Uterus (tissue), 4 donors: ENCODE results near the gene ALDH1A1. TPM values are rescaled to one million over a fixed set of nuclear protein-coding genes. Genes with fewer than 3 reads are reported as not detected.

Source experiments
- DNase-seq, 2 donors: peaks; one replicate each; pipeline ENCODE4 v3.0.0-alpha.2; 2019 to 2020
- H3K27ac ChIP-seq, 2 donors: fragments of 200-600 bp; sonication (generic); 1 replicate in 1 of 2; 2 replicates in 1 of 2; pipeline ENCODE4 v1.5.1; 2016 to 2018
- H3K27me3 ChIP-seq, 2 donors: fragments of 200-600 bp; sonication (generic); one replicate each; pipeline ENCODE4 v1.5.1; 2018 to 2019; ENCODE audit warnings: control low read depth in 1 of 2
- H3K36me3 ChIP-seq, 2 donors: fragments of 200-600 bp; sonication (generic); one replicate each; pipeline ENCODE4 v1.5.1; 2019; ENCODE audit warnings: control low read depth in 1 of 2
- H3K4me1 ChIP-seq, 2 donors: fragments of 200-600 bp; sonication (generic); one replicate each; pipeline ENCODE4 v1.5.1; 2018 to 2019; ENCODE audit warnings: control low read depth in 1 of 2
- H3K4me3 ChIP-seq, 2 donors: fragments of 200-600 bp; sonication (generic); 1 replicate in 1 of 2; 2 replicates in 1 of 2; pipeline ENCODE4 v1.5.1; 2018 to 2019; ENCODE audit warnings: mild to moderate bottlenecking in 1 of 2
- H3K9me3 ChIP-seq, 2 donors: fragments of 200-600 bp; sonication (generic); one replicate each; pipeline ENCODE4 v1.5.1; 2019; ENCODE audit warnings: control low read depth in 1 of 2
- POLR2A ChIP-seq, 2 donors: fragments of 450-650 bp; IDR thresholded peaks; one replicate each; pipeline ENCODE4 v1.6.1; 2016; ENCODE audit warnings: antibody characterized with exemption in 2 of 2, mild to moderate bottlenecking in 1 of 2, moderate library complexity in 1 of 2
- intact Hi-C: fragments of 100-400 bp; cut with DNase I; formaldehyde crosslinking; loops from one replicate; pipeline ENCODE4 v1.15.1; 2023; ENCODE audit warnings: low total_unique reads
- total RNA-seq, 4 donors: library from RNA; depleted of rRNA in 3 of 4; stranded (reverse); fragments of >200 nt in 3 of 4; gene quantifications; one replicate each; pipeline versions ENCODE4 v1.1.0 to v1.2.4, GENCODE V29; 2014 to 2023
- TF ChIP-seq, protein P1 (sequence below), 4 experiments: fragments of 200-600 bp in 2 of 4; fragments of 450-650 bp in 2 of 4; sonication (generic) in 2 of 4; IDR thresholded peaks; one replicate each; pipeline ENCODE4 v1.5.1; 2016 to 2019; ENCODE audit warnings: antibody characterized with exemption in 4 of 4, mild to moderate bottlenecking in 2 of 4, moderate library complexity in 1 of 4
- donor health status: DM: yes; HTN: yes; CAD: no.

The ALDH1A1 gene
- total RNA-seq, 4 donors from 2014 or later = 87.9 to 287 (median 166) TPM

DNA sequence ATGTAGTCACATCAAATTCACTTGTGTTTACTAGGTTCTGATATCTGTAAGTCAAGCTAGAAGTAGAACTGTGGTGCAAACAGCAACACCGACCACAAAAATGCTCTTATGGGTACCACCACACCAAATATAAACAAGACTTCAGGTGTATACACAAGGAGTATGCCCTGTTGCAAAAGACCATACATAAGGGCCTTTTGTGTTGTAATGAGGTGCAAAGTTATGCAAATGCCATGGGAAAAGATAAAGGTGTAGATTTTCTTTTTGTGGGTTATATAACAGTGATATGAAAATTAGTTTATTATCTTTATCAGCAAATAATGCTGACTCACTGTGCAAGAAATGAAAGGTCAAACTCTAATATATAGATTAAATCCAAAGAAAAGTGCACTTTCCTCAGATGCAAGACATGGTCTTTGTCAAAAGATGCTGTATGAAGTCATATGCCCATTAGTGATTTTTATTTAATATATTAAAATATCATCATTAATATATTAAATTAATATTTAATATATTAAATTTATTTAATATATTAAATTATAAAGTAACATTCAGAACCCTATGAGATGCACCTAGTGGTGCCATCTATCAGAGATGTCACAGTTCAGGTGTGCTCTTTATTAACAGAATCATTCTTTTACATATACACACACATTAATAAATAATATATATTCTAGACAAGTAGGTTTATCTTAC is 26.7 kb upstream of the ALDH1A1 start:
- no peak for DNase-seq
- Histone ChIP-seq H3K36me3 (no peaks in the 10 kb centered on the region), H3K4me1 (no peaks in the 10 kb centered on the region), H3K4me3 (no peak overlapping the region), H3K27me3 (no peaks in the 10 kb centered on the region), H3K9me3 (no peaks in the 10 kb centered on the region), H3K27ac (no peak overlapping the region)
- no peak for TF ChIP-seq POLR2A (IDR thresholded peaks at IDR 0.05)
- TF ChIP-seq, protein P1, sequence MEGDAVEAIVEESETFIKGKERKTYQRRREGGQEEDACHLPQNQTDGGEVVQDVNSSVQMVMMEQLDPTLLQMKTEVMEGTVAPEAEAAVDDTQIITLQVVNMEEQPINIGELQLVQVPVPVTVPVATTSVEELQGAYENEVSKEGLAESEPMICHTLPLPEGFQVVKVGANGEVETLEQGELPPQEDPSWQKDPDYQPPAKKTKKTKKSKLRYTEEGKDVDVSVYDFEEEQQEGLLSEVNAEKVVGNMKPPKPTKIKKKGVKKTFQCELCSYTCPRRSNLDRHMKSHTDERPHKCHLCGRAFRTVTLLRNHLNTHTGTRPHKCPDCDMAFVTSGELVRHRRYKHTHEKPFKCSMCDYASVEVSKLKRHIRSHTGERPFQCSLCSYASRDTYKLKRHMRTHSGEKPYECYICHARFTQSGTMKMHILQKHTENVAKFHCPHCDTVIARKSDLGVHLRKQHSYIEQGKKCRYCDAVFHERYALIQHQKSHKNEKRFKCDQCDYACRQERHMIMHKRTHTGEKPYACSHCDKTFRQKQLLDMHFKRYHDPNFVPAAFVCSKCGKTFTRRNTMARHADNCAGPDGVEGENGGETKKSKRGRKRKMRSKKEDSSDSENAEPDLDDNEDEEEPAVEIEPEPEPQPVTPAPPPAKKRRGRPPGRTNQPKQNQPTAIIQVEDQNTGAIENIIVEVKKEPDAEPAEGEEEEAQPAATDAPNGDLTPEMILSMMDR (IDR thresholded peaks at IDR 0.05) = no peak
- intact Hi-C loops = no loop called here

DNA sequence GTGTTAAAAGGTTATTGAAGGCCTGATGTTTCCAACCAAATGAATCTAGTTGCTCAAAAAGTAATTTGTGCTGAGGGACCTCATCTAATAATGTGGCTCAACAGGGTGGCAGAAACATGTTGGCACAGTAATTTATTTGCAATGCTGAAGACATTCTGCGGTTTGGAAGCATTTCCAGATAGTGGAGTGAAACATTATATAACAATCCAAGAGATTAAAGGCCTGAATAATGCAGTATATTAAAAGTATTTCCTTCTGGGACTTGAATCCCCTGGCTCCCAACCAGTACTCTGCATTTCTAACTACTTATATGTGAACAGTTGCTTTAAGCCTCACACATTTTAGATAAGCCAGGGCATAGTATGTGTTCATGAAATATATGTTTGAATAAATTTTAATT is 25.9 kb upstream of the ALDH1A1 start:
- intact Hi-C loops = no loop called here
- no peak overlapping the region for H3K27ac ChIP-seq
- no peaks in the 10 kb centered on the region for H3K36me3 ChIP-seq
- no peak overlapping the region for H3K4me3 ChIP-seq
- H3K27me3 ChIP-seq = no peaks in the 10 kb centered on the region
- H3K9me3 ChIP-seq = no peaks in the 10 kb centered on the region
- no peak for TF ChIP-seq POLR2A (IDR thresholded peaks at IDR 0.05)
- TF ChIP-seq, protein P1 (IDR thresholded peaks at IDR 0.05) = no peak
- H3K4me1 ChIP-seq = no peaks in the 10 kb centered on the region
- no peak for DNase-seq

DNA sequence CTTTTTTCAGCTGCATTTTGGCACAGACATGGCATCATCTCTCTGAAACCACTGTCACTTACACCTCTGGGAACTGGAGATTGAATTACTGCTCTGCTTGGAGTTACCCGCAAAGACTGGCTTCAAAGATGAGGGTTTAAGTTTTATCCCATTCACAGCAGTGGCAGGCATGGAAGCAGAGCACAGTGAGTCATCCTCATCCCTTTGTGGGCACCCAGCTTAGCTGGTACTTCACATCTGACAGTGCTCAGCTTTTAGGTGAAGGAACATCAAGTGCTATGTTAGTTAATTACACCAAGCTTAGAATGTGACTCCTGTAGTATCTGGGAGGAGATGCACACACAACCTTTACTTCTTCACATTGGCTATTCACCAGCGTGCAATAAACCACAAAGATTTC is 24.8 kb upstream of the ALDH1A1 start:
- intact Hi-C loops = no loop called here
- DNase-seq = no peak

GRCh38 chr9:72974501-72974900 is 21.6 kb upstream of the ALDH1A1 start:
- Histone ChIP-seq H3K27ac (no peak overlapping the region), H3K9me3 (no peaks in the 10 kb centered on the region), H3K4me3 (no peak overlapping the region), H3K27me3 (no peaks in the 10 kb centered on the region), H3K36me3 (no peaks in the 10 kb centered on the region), H3K4me1 (no peaks in the 10 kb centered on the region)
- no peak for TF ChIP-seq POLR2A (IDR thresholded peaks at IDR 0.05)
- TF ChIP-seq, protein P1 (IDR thresholded peaks at IDR 0.05) = no peak
- intact Hi-C loops = no loop called here
- no peak for DNase-seq

More for the DNA sequence above, 24.8 kb upstream of the ALDH1A1 start:
- Histone ChIP-seq H3K9me3 (no peaks in the 10 kb centered on the region), H3K27ac (no peak overlapping the region), H3K4me1 (no peaks in the 10 kb centered on the region), H3K36me3 (no peaks in the 10 kb centered on the region), H3K27me3 (no peaks in the 10 kb centered on the region), H3K4me3 (no peak overlapping the region)
- TF ChIP-seq, protein P1 (IDR thresholded peaks at IDR 0.05) = no peak
- no peak for TF ChIP-seq POLR2A (IDR thresholded peaks at IDR 0.05)

DNA sequence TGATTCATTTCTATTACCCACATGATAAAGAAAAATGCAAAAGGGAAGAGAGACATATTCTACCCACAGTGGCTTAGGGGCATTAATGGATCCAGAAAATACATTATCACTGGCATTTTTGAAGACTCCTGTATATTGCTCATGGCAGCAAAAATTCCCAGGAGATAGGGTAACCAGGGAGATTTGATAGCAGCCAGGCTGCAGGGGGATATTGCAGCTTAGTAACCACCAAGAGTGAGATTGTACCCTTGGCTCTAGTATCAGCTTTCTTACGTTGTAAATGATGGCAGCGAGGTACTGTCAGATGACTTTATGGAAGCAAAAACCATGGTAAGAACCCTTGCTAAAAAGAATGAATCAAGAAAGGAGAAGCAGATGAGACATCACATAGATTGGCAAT is 19.8 kb upstream of the ALDH1A1 start:
- no peak for DNase-seq
- Histone ChIP-seq H3K9me3 (no peaks in the 10 kb centered on the region), H3K27ac (no peak overlapping the region), H3K4me1 (no peaks in the 10 kb centered on the region), H3K4me3 (no peak overlapping the region), H3K27me3 (no peaks in the 10 kb centered on the region), H3K36me3 (no peaks in the 10 kb centered on the region)
- intact Hi-C loops = no loop called here
- TF ChIP-seq POLR2A (IDR thresholded peaks at IDR 0.05) = no peak
- TF ChIP-seq, protein P1 (IDR thresholded peaks at IDR 0.05) = no peak
